Cardiac muscle cell (in vitro differentiated cells and primary cell): ENCODE data around the gene SCYL2. TPM values are rescaled to one million over a fixed set of nuclear protein-coding genes. Genes with fewer than 3 reads are reported as not detected.

Experiments
- DNase-seq, 2 donors: peaks; one replicate each; pipeline versions ENCODE4 v3.0.0 to v3.0.0-alpha.2; 2010 to 2017; ENCODE audit warnings: low read depth in 1 of 2, low spot score in 1 of 2
- H3K27ac ChIP-seq: fragments of 200-600 bp; sonication (generic); 2 replicates; pipeline ENCODE4 v1.5.1; 2016
- H3K27me3 ChIP-seq: fragments of 200-600 bp; sonication (generic); 2 replicates; pipeline ENCODE4 v1.6.0; 2016; ENCODE audit warnings: control low read depth
- H3K36me3 ChIP-seq: fragments of 200-600 bp; sonication (generic); 2 replicates; pipeline ENCODE4 v1.5.1; 2016; ENCODE audit warnings: control low read depth
- H3K4me1 ChIP-seq: fragments of 200-600 bp; sonication (generic); 2 replicates; pipeline ENCODE4 v1.8.1; 2017; ENCODE audit warnings: low read depth, mild to moderate bottlenecking, mixed run types
- H3K4me3 ChIP-seq: fragments of 200-600 bp; sonication (generic); 2 replicates; pipeline ENCODE4 v1.5.1; 2016; ENCODE audit warnings: mild to moderate bottlenecking
- H3K9me3 ChIP-seq: fragments of 200-600 bp; sonication (generic); 2 replicates; pipeline ENCODE4 v1.5.1; 2017; ENCODE audit warnings: low read depth, mild to moderate bottlenecking, control low read depth
- polyA plus RNA-seq: library from polyadenylated mRNA; unstranded; fragments of >200 nt; fragmentation: Nextera tagmentation; extraction: Ambion mirVana; gene quantifications from 2 replicates; pipeline ENCODE4 v1.2.1, GENCODE V29; 2016
- total RNA-seq: library from RNA; depleted of rRNA; stranded (reverse); fragments of >200 nt; gene quantifications from 2 replicates; pipeline ENCODE4 v1.2.3, GENCODE V29; 2016
- TF ChIP-seq, protein P1 (sequence below): IDR thresholded peaks from 2 replicates; pipeline ENCODE4 v1.5.1; 2012; ENCODE audit warnings: low read depth, mild to moderate bottlenecking, low read length

The SCYL2 gene
- total and polyA plus RNA-seq, 2 experiments from 2014 or later: 26.7 to 60.7 TPM

DNA sequence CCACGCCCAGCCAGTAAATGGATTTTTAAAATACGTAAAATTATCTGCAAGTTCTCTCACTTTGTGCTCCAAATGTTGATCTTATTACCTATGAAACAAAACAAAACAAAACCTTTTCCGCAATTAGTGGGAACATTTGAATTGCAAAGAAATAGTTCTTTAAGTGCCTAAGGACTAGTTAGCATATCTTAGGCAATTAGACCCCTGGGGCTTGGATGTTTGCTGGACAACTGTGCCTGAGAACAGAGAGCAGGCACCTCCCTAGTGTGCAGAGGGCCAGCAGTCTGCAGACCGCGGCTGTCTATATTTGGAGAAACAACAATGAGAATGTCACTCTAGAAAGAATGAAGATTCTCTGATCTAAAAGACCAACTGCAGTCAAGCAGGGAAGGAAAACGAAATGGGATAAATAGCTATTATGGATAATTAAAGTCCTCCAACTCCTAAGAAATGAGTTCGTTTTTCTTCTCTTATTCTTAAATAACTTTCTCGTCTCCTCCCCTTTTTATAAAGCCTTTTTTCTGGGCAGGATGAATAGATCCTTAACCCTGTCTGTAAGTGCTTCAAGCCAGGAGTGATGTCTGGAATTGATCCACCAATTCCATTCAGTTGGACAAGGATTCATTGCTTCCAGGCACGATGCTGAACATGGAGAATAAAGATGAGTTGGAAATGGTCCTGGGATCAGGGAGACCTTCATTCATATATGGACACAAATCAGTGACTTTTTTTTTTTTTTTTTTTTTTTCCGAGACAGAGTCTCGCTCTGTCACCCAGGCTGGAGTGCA, 106.1 kb downstream of the SCYL2 start:
- Histone ChIP-seq H3K36me3 (no peaks in the 10 kb centered on the region), H3K27ac (no peak overlapping the region), H3K27me3 (no peaks in the 10 kb centered on the region), H3K9me3 (no peaks in the 10 kb centered on the region), H3K4me1 (no peaks in the 10 kb centered on the region), H3K4me3 (no peak overlapping the region)
- peak in 1 of 2 donors; percentile 6 for DNase-seq
- TF ChIP-seq, protein P1, sequence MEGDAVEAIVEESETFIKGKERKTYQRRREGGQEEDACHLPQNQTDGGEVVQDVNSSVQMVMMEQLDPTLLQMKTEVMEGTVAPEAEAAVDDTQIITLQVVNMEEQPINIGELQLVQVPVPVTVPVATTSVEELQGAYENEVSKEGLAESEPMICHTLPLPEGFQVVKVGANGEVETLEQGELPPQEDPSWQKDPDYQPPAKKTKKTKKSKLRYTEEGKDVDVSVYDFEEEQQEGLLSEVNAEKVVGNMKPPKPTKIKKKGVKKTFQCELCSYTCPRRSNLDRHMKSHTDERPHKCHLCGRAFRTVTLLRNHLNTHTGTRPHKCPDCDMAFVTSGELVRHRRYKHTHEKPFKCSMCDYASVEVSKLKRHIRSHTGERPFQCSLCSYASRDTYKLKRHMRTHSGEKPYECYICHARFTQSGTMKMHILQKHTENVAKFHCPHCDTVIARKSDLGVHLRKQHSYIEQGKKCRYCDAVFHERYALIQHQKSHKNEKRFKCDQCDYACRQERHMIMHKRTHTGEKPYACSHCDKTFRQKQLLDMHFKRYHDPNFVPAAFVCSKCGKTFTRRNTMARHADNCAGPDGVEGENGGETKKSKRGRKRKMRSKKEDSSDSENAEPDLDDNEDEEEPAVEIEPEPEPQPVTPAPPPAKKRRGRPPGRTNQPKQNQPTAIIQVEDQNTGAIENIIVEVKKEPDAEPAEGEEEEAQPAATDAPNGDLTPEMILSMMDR: no peak

DNA sequence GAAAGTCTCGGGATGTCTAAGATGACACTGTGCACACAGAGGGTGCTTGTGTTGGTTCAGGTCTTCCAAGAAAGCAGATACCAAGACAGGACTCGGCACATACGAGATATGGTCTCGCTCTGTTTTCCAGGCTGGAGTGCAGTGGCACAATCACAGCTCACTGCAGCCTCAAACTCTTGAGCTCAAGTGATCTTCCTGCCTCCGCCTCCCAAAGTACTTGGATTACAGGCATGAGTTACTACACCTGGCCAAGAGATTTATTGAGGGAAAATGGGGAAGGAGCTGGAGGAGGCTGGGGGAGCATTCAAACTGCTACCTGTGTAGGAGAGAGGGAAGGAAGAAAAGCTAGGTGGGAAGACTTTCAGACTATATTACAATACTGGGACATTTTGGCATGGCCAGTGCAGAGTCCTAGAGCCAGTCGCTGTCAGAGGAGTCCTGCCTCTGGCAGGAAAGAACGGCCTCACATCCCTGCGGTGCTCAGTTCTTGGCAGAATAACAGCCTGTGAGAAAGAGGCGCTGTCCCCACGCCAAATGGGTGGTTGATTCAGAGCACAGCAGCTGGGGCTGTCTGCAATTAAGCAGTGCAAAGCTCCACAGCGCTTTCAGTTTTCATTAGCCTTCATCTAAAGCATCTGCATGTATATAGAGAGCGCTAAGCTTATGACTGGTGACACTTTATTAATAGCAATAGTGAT, 108.2 kb downstream of the SCYL2 start:
- DNase-seq: peak in 1 of 2 donors; percentile 84
- TF ChIP-seq, protein P1: peak; percentile 10
- no peaks in the 10 kb centered on the region for H3K36me3 ChIP-seq

DNA sequence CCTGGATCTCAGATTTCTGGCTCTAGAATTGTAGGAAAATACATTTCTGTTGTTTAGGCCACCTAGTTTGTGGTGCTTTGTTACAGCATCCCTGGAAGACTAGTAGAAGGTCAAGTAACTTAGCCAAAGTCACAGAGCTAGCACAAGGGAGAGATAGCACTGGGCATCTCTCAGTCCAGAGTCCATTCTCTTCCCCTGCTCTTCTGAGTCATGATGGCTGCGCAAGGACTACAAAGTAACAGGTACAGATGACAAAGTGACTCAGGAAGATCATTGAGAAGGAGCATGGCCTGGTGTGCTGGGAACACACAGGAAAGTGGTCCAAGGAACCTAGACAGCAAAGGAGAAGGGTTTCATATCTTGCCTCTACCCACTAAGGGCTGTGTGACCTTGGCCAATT, 109.2 kb downstream of the SCYL2 start:
- no peaks in the 10 kb centered on the region for H3K4me1 ChIP-seq
- H3K4me3 ChIP-seq: no peak overlapping the region
- DNase-seq: no peak
- TF ChIP-seq, protein P1: no peak
- H3K27me3 ChIP-seq: no peaks in the 10 kb centered on the region
- no peaks in the 10 kb centered on the region for H3K9me3 ChIP-seq
- H3K36me3 ChIP-seq: no peaks in the 10 kb centered on the region
- no peak overlapping the region for H3K27ac ChIP-seq

More for the DNA sequence above, 108.2 kb downstream of the SCYL2 start:
- no peaks in the 10 kb centered on the region for H3K4me1 ChIP-seq
- H3K9me3 ChIP-seq: no peaks in the 10 kb centered on the region
- no peak overlapping the region for H3K4me3 ChIP-seq
- no peaks in the 10 kb centered on the region for H3K27me3 ChIP-seq
- no peak overlapping the region for H3K27ac ChIP-seq

DNA sequence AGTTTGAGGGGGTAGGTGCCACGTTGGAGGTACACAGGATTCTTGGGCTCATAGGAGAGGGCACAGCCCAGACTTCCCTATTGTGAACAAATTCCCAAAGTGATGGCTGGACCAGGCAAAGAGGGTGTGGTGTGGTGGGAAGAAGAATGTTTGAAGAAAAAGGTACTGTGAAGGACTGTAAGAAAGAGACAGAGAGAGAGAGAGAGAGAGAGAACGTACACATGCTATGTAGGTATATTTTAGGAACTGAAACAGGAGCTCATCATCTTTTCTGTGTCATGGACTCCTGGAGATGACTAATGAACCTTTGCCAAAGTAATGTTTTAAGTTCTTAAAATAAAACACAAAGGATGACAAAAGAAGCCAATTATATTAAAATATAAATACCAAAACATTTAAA, 114.4 kb downstream of the SCYL2 start:
- no peaks in the 10 kb centered on the region for H3K27me3 ChIP-seq
- no peaks in the 10 kb centered on the region for H3K4me1 ChIP-seq
- no peak overlapping the region for H3K4me3 ChIP-seq
- DNase-seq: no peak
- no peaks in the 10 kb centered on the region for H3K9me3 ChIP-seq
- TF ChIP-seq, protein P1: no peak
- no peaks in the 10 kb centered on the region for H3K36me3 ChIP-seq
- H3K27ac ChIP-seq: no peak overlapping the region

DNA sequence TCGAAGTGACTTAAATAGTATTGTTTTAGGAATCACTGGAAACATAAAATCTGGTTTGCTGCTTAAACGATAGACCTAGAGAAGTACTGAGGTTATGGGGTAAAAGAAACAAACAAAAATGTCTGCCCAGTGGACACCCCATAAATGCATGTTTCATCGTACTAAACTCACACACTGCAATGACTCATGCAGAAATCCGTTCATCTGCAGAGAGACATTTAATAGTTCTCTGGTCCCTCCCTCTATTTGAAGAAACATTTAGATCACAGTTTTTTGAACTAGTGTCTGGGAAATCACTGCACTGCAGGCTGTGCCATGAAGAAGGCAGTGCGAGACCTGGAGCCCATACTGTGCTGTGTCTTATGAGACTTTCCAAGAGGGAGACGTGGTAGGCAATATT, 115.4 kb downstream of the SCYL2 start:
- TF ChIP-seq, protein P1: no peak
- H3K4me3 ChIP-seq: no peak overlapping the region
- H3K4me1 ChIP-seq: no peaks in the 10 kb centered on the region
- DNase-seq: no peak
- H3K9me3 ChIP-seq: no peaks in the 10 kb centered on the region
- no peaks in the 10 kb centered on the region for H3K36me3 ChIP-seq
- no peaks in the 10 kb centered on the region for H3K27me3 ChIP-seq
- no peak overlapping the region for H3K27ac ChIP-seq
